GM19455 (cell line): Measurements from ENCODE around the gene NPIPB2.
"Not testable (repeated sequence)": the region's sequence is repeated elsewhere in the genome, so short reads cannot be mapped to it uniquely, and the experiment has no call there.

Experiments used
- ATAC-seq: cut with Tn5 transposase; IDR thresholded peaks from one replicate; pipeline ENCODE4 v1.9.1; 2021; ENCODE audit not compliant: unreplicated experiment

The NPIPB2 gene

GRCh38 chr16:11962457-11962856, 20.6 kb upstream of the NPIPB2 start:
- not testable (repeated sequence) for ATAC-seq

GRCh38 chr16:11957591-11958395, 15.9 kb upstream of the NPIPB2 start:
- no peak for ATAC-seq

- ATAC-seq, result no peak
Observed at GRCh38 chr16:11956558-11956957, 14.7 kb upstream of the NPIPB2 start.

GRCh38 chr16:11955713-11956123, 13.9 kb upstream of the NPIPB2 start:
- no peak for ATAC-seq

GRCh38 chr16:11953576-11953975, 11.7 kb upstream of the NPIPB2 start:
- not testable (repeated sequence) for ATAC-seq

- ATAC-seq, result no peak
Observed at GRCh38 chr16:11950388-11950787, 8.5 kb upstream of the NPIPB2 start.

GRCh38 chr16:11949527-11949926, 7.7 kb upstream of the NPIPB2 start:
- no peak for ATAC-seq

GRCh38 chr16:11948819-11949218, 7.0 kb upstream of the NPIPB2 start:
- ATAC-seq, result no peak

GRCh38 chr16:11946433-11946832, 4.6 kb upstream of the NPIPB2 start:
- ATAC-seq, result no peak

- not testable (repeated sequence) for ATAC-seq
Observed at GRCh38 chr16:11927350-11927749, 14.5 kb downstream of the NPIPB2 start.

- not testable (repeated sequence) for ATAC-seq
Observed at GRCh38 chr16:11924046-11924445, 17.8 kb downstream of the NPIPB2 start.

GRCh38 chr16:11916524-11917285, 25.1 kb downstream of the NPIPB2 start:
- no peak for ATAC-seq

- ATAC-seq, result peak; percentile 77
Observed at GRCh38 chr16:11915644-11916523, 26.0 kb downstream of the NPIPB2 start, which contains the start of gene GSPT1. Gene GSPT1, minus strand, starts transcription at chr16:11915956. Its CDS starts 236 bp downstream, at chr16:11915720.

- ATAC-seq, result peak; percentile 38
Observed at GRCh38 chr16:11915114-11915643, 26.7 kb downstream of the NPIPB2 start.

- ATAC-seq, result peak; percentile 5
Observed at GRCh38 chr16:11914210-11915113, 27.4 kb downstream of the NPIPB2 start.

- no peak for ATAC-seq
Observed at GRCh38 chr16:11913425-11914079, 28.3 kb downstream of the NPIPB2 start.

- ATAC-seq, result no peak
Observed at GRCh38 chr16:11909653-11910545, 31.9 kb downstream of the NPIPB2 start.
